OCI-LY7 (cell line): ENCODE results near the gene MUC6.

Experiments
- CTCF ChIP-seq: fragments of 200-600 bp; sonication (generic); conservative IDR thresholded peaks from 2 replicates; pipeline ENCODE4 v1.5.1; 2014; ENCODE audit warnings: mild to moderate bottlenecking, antibody characterized with exemption, low read length, moderate library complexity, mixed read lengths
- EZH2phosphoT487 ChIP-seq: fragments of 200-600 bp; sonication (generic); IDR thresholded peaks from 2 replicates; pipeline ENCODE4 v1.6.1; 2018; ENCODE audit warnings: low read depth, borderline replicate concordance, mild to moderate bottlenecking, mixed run types, antibody characterized with exemption, low read length, moderate library complexity, mixed read lengths

- no peak for TF ChIP-seq CTCF
- TF ChIP-seq EZH2phosphoT487 = no peak
Measured at GRCh38 chr11:1047595-1048156, 11.2 kb upstream of the MUC6 start.
